ENCODE results near the gene R3HCC1L.

The R3HCC1L gene

DNA sequence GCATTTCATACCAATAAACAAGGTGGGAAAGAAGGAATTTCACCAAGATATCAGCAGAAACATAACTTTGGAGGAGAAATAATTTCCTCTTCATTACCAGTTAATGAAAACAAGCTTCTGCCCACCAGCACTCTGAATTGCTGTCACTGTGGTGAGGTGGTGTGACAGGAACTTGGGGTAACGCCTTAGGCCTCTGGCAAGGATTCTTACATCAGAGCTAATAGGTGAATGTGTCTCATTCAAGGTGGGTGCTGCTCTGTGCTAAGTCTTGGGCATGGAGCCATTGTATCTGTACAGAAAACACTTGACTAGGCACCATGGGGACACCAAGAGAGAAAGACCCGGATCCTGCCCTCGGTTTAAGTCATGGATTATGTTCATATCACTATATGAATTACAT is 141.9 kb downstream of the R3HCC1L start:
- DNase-seq (ENCODE audit: low read depth, low spot score): no peak

GRCh38 chr10:98285416-98285815 is 151.0 kb downstream of the R3HCC1L start:
- no peak for DNase-seq (ENCODE audit: low read depth, low spot score)

- no peak for DNase-seq (ENCODE audit: low read depth, low spot score)
These were observed 152.0 kb downstream of the R3HCC1L start for GRCh38 chr10:98286419-98286818.

- DNase-seq (ENCODE audit: low read depth, low spot score): no peak
These were observed 152.9 kb downstream of the R3HCC1L start for GRCh38 chr10:98287321-98287720.

GRCh38 chr10:98289802-98290209 is 155.3 kb downstream of the R3HCC1L start:
- DNase-seq (ENCODE audit: low read depth, low spot score): no peak

- DNase-seq (ENCODE audit: low read depth, low spot score): no peak
These were observed 158.5 kb downstream of the R3HCC1L start for GRCh38 chr10:98292971-98293370.

DNA sequence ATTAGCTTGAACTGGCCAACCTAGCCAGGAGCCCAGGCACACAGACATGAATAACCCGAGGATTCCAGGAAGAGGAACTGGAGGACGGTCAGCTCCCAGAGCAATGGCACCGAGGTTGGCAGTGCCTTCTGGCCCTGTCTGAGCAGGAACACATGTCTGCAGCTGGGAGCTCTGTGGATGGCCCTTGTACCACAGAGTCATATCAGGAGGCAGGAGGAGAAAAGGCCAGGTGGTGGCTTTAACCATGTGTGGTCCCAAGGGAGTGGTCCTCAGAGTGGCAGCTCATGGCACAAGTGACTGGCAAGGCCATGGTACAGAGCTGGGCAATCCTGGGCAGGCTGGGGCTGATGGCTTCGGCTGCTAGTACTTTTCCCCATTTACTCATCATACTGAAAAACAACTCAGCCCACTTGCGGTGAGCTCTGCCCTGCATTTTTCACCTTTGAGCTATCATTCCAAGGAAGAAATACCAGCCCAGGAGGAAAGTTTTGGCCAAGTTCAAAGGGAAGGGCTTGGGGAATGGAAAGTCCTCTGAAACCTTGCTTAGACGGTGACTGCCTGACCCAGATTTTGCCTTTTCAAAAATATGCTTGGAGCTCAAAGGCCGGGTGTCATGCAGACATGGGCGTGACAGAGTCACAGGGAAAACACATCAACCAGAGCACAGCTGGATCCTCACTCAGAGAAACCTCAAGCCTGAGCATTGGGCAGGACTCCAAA is 159.3 kb downstream of the R3HCC1L start:
- DNase-seq (ENCODE audit: low read depth, low spot score): no peak

- no peak for DNase-seq (ENCODE audit: low read depth, low spot score)
These were observed 159.8 kb downstream of the R3HCC1L start for GRCh38 chr10:98294270-98294627.

All from iPS DF 19.7 (cell line).